Activated naive CD4-positive, alpha-beta T cell treated with anti-CD3 and anti-CD28 coated beads, Interleukin-2, amount 50 U/mL, for 16 hours (primary cell): ENCODE measurements around the gene ROBO2.

ENCODE experiments used
- DNase-seq: peaks from one replicate; pipeline ENCODE4 v3.0.0-alpha.2; 2020

The ROBO2 gene

GRCh38 chr3:77524946-77525682, 485.2 kb downstream of the ROBO2 start:
- DNase-seq = no peak

- no peak for DNase-seq
Observed at GRCh38 chr3:77526573-77527113, 486.7 kb downstream of the ROBO2 start.

GRCh38 chr3:77529522-77529921, 489.6 kb downstream of the ROBO2 start:
- DNase-seq = no peak

- no peak for DNase-seq
Observed at GRCh38 chr3:77530870-77531269, 491.0 kb downstream of the ROBO2 start.

DNA sequence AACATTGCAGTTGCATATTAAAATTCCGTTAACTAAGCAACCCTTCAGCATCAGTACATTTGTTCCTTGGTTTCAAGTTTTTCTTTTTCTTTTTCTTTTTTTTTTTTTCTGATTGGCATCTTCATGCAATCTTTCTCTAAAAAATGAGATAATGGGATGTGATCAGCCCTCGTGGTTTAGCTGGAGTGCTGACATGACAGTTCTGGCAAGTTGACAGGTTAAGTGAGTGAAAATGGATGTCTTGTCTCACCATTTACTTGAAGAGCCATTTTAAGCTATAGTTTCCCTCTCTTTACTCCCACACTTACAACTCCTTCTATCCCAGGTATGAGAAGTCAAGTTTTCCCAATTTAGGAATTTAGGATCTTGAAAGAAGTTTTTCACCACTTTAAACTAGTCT, 495.2 kb downstream of the ROBO2 start:
- no peak for DNase-seq

GRCh38 chr3:77536038-77536775, 496.3 kb downstream of the ROBO2 start:
- no peak for DNase-seq

GRCh38 chr3:77539014-77539413, 499.1 kb downstream of the ROBO2 start:
- DNase-seq = no peak

DNA sequence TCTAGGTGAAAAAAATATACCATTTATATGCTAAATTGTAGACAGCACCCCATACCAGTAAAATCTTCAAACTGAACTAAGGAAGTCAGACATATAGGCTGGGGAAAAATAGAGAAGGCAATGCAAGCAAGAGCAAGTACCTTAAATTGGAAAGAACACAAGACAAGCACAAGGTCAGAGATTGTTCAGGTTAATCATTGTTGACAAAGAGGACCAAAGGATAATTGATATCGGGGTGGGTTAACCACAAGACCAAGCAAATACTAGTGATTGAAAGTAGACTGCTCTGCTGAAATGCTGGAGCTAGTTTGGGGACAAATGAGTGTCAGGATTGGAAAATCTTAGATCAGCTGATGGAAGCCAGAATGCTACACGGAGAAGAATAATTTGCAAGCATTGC, 499.8 kb downstream of the ROBO2 start:
- DNase-seq = no peak

- DNase-seq = no peak
Observed at GRCh38 chr3:77541203-77541922, 501.5 kb downstream of the ROBO2 start.

DNA sequence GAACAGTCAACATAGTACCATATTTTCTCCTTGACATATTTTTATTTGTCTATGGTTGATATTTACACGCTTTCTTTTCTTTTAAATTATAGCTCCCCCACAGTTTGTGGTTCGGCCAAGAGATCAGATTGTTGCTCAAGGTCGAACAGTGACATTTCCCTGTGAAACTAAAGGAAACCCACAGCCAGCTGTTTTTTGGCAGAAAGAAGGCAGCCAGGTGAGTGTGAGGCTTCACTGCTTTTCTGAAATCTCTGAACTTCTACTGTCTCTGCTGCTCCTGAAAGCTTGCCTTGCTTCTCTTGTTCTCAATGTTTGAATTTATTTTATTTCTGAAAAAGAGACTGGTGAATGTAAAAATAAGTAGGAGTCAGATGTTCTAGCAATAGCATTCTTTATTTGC, 506.3 kb downstream of the ROBO2 start:
- no peak for DNase-seq

GRCh38 chr3:77549034-77549433, 509.1 kb downstream of the ROBO2 start:
- DNase-seq = no peak

DNA sequence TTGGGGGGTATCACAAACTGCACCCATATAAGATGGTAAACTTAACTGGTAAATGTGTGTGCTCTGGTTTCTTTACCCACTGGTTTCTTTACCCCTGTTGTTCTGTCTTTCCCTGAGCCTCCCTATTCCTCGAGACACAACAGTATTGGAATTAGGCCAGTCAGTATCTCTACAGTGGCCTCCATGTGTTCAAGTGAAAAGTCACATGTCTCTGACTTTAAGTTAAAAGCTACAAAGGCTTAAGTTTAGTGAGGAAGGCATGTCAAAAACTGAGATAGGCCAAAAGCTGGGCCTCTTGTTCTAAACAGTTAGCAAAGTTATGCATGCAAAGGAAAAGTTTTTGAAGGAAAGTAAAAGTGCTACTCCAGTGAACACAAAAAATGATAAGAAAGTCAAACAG, 513.3 kb downstream of the ROBO2 start:
- no peak for DNase-seq

GRCh38 chr3:77562089-77562488, 522.2 kb downstream of the ROBO2 start:
- DNase-seq = no peak

- DNase-seq = no peak
Observed at GRCh38 chr3:77563012-77563411, 523.1 kb downstream of the ROBO2 start.

- no peak for DNase-seq
Observed at GRCh38 chr3:77566055-77566454, 526.2 kb downstream of the ROBO2 start.

GRCh38 chr3:77571971-77572715, 532.2 kb downstream of the ROBO2 start:
- no peak for DNase-seq

DNA sequence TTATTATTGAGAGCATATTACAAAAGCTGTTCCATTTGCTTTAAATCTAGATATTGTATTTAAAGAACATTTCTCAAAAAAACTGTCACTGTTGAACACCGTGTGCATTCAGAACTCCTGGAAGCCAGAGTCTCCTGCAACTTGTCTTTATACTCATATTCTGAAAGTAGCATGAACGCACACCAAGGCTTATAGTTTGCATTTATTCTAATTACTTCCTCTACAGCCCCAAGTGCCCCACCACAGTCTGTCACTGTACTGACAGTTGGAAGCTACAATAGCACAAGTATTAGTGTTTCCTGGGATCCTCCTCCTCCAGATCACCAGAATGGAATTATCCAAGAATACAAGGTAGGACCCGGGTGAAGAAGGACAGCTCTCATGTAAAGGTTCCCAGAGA, 537.4 kb downstream of the ROBO2 start:
- no peak for DNase-seq

- no peak for DNase-seq
Observed at GRCh38 chr3:77586216-77586615, 546.3 kb downstream of the ROBO2 start.

DNA sequence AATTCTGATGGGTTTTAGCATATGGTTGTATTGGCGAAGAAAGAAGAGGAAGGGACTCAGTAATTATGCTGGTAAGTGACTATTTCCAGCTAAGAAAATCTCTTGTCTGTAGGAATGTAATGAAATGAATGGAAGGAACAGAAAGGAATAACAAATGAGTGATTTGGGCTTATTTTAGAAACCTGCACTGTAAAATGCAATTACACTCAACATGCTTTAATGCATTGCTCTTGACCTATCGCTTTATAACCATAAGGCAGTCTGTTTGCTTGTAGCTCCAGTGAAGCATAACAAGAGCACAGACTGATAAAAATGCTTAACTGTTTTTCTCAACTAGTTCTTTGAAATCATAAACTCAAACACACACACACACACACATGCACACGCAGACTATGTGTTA, 549.0 kb downstream of the ROBO2 start:
- DNase-seq = no peak

- DNase-seq = no peak
Observed at GRCh38 chr3:77590191-77590590, 550.3 kb downstream of the ROBO2 start.

DNA sequence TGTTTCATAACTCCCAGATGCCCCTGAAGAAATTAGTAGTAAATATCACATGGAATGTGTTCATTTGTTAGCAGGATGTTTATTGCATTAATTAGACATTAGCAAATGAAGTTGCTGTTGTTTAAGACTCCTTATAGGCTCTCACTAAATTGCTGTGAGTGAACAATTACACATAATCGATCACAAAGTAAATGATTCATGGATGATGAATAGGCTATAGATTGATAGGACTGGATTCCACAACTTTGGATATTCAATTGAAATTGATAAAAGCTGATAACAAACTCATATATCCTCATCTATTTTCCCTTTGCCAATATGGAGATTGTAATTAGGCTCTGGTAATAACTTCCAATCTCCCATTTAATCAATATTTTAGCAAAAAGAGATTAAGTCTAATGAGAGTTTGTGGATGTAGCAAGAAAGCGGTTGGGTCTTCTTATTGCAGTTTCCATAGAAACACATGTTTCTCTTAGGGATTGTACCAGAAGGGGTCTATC, 555.5 kb downstream of the ROBO2 start:
- DNase-seq = no peak

GRCh38 chr3:77599948-77600347, 560.0 kb downstream of the ROBO2 start:
- DNase-seq = no peak
